T-helper 2 cell (primary cell): ENCODE data around the gene TRPC4.

ENCODE experiments used
- DNase-seq, 5 experiments: peaks; one replicate each; pipeline versions ENCODE4 v3.0.0 to v3.0.0-alpha.2; 2012 to 2022
- total RNA-seq, 2 donors: gene quantifications; one replicate each; lab custom pipeline; 2026; lab: John Stamatoyannopoulos, UW

Gene TRPC4
- 0 reads per million in 2 donors for total RNA-seq

- peak in 1 of 5 experiments; percentile 16 for DNase-seq
These were observed at the start of gene TRPC4 for GRCh38 chr13:37869756-37870488. Gene TRPC4, minus strand, starts transcription at chr13:37869772. Its CDS starts 86,439 bp downstream, at chr13:37783333.

- DNase-seq, result no peak
These were observed 49.2 kb upstream of the TRPC4 start for GRCh38 chr13:37918751-37919150.

- DNase-seq, result no peak
These were observed 48.6 kb upstream of the TRPC4 start for GRCh38 chr13:37918116-37918714.

- no peak for DNase-seq
These were observed 45.3 kb upstream of the TRPC4 start for GRCh38 chr13:37914781-37915391.

- DNase-seq, result no peak
These were observed 41.2 kb upstream of the TRPC4 start for GRCh38 chr13:37910790-37911189.

GRCh38 chr13:37906880-37907279, 37.3 kb upstream of the TRPC4 start:
- no peak for DNase-seq

- no peak for DNase-seq
These were observed 36.2 kb upstream of the TRPC4 start for GRCh38 chr13:37905736-37906135.

- no peak for DNase-seq
These were observed 30.2 kb upstream of the TRPC4 start for GRCh38 chr13:37899753-37900152.

- DNase-seq, result no peak
These were observed 23.7 kb upstream of the TRPC4 start for GRCh38 chr13:37893321-37893720.

GRCh38 chr13:37889820-37890219, 20.2 kb upstream of the TRPC4 start:
- no peak for DNase-seq

- no peak for DNase-seq
These were observed 19.5 kb upstream of the TRPC4 start for GRCh38 chr13:37889102-37889501.

- no peak for DNase-seq
These were observed 17.3 kb upstream of the TRPC4 start for GRCh38 chr13:37886879-37887278.

GRCh38 chr13:37884674-37885073, 15.1 kb upstream of the TRPC4 start:
- no peak for DNase-seq

- DNase-seq, result no peak
These were observed 14.5 kb upstream of the TRPC4 start for GRCh38 chr13:37884026-37884425.

GRCh38 chr13:37878921-37879320, 9.3 kb upstream of the TRPC4 start:
- no peak for DNase-seq

GRCh38 chr13:37878496-37878895, 8.9 kb upstream of the TRPC4 start:
- no peak for DNase-seq

- DNase-seq, result no peak
These were observed 1.5 kb upstream of the TRPC4 start for GRCh38 chr13:37870895-37871550.

- DNase-seq, result no peak
These were observed 895 bp upstream of the TRPC4 start for GRCh38 chr13:37870489-37870845.

GRCh38 chr13:37869506-37869755, 141 bp downstream of the TRPC4 start:
- no peak for DNase-seq

GRCh38 chr13:37868691-37869505, 674 bp downstream of the TRPC4 start:
- DNase-seq, result no peak

- DNase-seq, result no peak
These were observed 5.9 kb downstream of the TRPC4 start for GRCh38 chr13:37863708-37864107.

- DNase-seq, result no peak
These were observed 34.2 kb downstream of the TRPC4 start for GRCh38 chr13:37835392-37835791.

- DNase-seq, result no peak
These were observed 36.2 kb downstream of the TRPC4 start for GRCh38 chr13:37833411-37833810.
